ENCODE data around the gene BAZ2B. TPM values are rescaled to one million over a fixed set of nuclear protein-coding genes. Genes with fewer than 3 reads are reported as not detected.

Gene BAZ2B, protein sequence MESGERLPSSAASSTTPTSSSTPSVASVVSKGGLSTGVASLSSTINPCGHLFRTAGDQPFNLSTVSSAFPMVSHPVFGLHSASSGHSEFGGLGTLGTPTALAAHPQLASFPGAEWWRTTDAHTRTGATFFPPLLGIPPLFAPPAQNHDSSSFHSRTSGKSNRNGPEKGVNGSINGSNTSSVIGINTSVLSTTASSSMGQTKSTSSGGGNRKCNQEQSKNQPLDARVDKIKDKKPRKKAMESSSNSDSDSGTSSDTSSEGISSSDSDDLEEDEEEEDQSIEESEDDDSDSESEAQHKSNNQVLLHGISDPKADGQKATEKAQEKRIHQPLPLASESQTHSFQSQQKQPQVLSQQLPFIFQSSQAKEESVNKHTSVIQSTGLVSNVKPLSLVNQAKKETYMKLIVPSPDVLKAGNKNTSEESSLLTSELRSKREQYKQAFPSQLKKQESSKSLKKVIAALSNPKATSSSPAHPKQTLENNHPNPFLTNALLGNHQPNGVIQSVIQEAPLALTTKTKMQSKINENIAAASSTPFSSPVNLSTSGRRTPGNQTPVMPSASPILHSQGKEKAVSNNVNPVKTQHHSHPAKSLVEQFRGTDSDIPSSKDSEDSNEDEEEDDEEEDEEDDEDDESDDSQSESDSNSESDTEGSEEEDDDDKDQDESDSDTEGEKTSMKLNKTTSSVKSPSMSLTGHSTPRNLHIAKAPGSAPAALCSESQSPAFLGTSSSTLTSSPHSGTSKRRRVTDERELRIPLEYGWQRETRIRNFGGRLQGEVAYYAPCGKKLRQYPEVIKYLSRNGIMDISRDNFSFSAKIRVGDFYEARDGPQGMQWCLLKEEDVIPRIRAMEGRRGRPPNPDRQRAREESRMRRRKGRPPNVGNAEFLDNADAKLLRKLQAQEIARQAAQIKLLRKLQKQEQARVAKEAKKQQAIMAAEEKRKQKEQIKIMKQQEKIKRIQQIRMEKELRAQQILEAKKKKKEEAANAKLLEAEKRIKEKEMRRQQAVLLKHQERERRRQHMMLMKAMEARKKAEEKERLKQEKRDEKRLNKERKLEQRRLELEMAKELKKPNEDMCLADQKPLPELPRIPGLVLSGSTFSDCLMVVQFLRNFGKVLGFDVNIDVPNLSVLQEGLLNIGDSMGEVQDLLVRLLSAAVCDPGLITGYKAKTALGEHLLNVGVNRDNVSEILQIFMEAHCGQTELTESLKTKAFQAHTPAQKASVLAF (N-terminal part only)
- polyA plus RNA-seq (2011; rRNA removed) (47.4 and 50.6 TPM in 2 replicates), polyA plus RNA-seq (2017; fragmentation: RNase III; extraction: RNeasy Plus Mini Kit Qiagen cat#74134 plus additional on column Dnase treatment) (18.0 to 23.9 TPM (median 19.6 TPM) in 3 replicates), polyA minus RNA-seq (2011; rRNA and poly(A)+ RNA removed) (111 and 160 TPM in 2 replicates)
- 5.0 and 5.8 TPM in 2 replicates for polyA plus RNA-seq (2012; cell fraction: cytosol; rRNA removed)
- 6.0 and 8.7 TPM in 2 replicates for polyA plus RNA-seq (2012; cell fraction: nucleus; rRNA removed)

DNA sequence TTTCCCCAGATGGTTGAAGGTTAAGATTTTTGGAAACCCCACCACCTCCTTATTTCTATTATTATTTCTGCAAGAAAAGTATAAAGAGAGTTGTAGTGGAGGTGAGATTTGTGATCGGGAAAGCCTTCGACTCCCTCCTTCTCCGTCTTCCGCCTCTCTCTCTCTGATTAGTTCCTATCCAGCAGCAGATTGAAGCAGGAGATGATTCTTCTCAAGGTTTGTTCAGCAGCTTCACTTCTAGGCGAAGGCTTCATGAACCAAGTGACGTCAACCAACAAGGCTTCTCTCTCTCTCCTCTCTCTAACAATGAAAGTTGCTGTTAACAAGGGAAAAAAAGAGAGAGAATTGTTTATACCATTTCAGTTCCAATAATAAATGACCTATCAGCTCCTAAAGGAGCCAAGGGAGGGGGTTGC, at the start of gene BAZ2B:
TSS of gene BAZ2B (minus strand) at position 263 of the 416 bp plus-strand sequence. CDS start 137,829 bp downstream, outside the sequence.
- Histone ChIP-seq H3K4me3 (peak within 1 kb of the TSS; percentile 67), H3K9me3 (no peaks in the 10 kb centered on the region), H3K27ac (peak within 1 kb of the TSS; percentile 96 to 98), H3K4me2 (peak within 1 kb of the TSS; percentile 95), H3K4me1 (peaks cover 48% of the 10 kb centered on the region)
- 1% methylated on average over 6 of the region's 6 CpGs for WGBS (ENCODE audit: missing lambda C conversion rate)
- POLR2A ChIA-PET: interaction anchor here (0.6 to 6.6 kb wide), 6 partner anchors 11 to 119 kb away, joined by 4 to 84 read pairs (median 7); partner anchors contain the start of gene MARCHF7
- CTCF ChIA-PET: interaction anchor here (0.8 to 2.0 kb wide), 4 partner anchors 11 to 100 kb away, joined by 3 to 6 read pairs (median 3); partner anchors contain the start of gene MARCHF7
- ATAC-seq (peak; percentile 66 to 76), DNase-seq (ENCODE audit: low read depth in 1 of 2, low spot score in 1 of 2) (peak; percentile 31 to 79), FAIRE-seq (peak; percentile 90)
- TF ChIP-seq EHF (CRISPR knock-in tag; IDR thresholded peaks at IDR 0.05) (no peak), BCL3 (IDR thresholded peaks at IDR 0.05) (0 out of 3 replicates have a peak, but pooled peaks have one; percentile 25), HOXB13 (CRISPR knock-in tag; IDR thresholded peaks at IDR 0.05; ENCODE audit: low read depth) (no peak), KDM5A (IDR thresholded peaks at IDR 0.05) (no peak)
- TF ChIP-seq, protein P1, sequence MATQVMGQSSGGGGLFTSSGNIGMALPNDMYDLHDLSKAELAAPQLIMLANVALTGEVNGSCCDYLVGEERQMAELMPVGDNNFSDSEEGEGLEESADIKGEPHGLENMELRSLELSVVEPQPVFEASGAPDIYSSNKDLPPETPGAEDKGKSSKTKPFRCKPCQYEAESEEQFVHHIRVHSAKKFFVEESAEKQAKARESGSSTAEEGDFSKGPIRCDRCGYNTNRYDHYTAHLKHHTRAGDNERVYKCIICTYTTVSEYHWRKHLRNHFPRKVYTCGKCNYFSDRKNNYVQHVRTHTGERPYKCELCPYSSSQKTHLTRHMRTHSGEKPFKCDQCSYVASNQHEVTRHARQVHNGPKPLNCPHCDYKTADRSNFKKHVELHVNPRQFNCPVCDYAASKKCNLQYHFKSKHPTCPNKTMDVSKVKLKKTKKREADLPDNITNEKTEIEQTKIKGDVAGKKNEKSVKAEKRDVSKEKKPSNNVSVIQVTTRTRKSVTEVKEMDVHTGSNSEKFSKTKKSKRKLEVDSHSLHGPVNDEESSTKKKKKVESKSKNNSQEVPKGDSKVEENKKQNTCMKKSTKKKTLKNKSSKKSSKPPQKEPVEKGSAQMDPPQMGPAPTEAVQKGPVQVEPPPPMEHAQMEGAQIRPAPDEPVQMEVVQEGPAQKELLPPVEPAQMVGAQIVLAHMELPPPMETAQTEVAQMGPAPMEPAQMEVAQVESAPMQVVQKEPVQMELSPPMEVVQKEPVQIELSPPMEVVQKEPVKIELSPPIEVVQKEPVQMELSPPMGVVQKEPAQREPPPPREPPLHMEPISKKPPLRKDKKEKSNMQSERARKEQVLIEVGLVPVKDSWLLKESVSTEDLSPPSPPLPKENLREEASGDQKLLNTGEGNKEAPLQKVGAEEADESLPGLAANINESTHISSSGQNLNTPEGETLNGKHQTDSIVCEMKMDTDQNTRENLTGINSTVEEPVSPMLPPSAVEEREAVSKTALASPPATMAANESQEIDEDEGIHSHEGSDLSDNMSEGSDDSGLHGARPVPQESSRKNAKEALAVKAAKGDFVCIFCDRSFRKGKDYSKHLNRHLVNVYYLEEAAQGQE (IDR thresholded peaks at IDR 0.05): 0 out of 2 replicates have a peak, but pooled peaks have one; percentile 12

GRCh38 chr2:159661286-159661685, 44.9 kb upstream of the BAZ2B start:
- ATAC-seq: no peak
- TF ChIP-seq KDM1A (IDR thresholded peaks at IDR 0.05; ENCODE audit: low read depth) (no peak), TFCP2L1 (CRISPR knock-in tag; IDR thresholded peaks at IDR 0.05) (no peak), SREBF2 (IDR thresholded peaks at IDR 0.05) (no peak), CEBPB (IDR thresholded peaks at IDR 0.05) (no peak), CBX2 (IDR thresholded peaks at IDR 0.05; ENCODE audit: borderline replicate concordance, low read depth) (no peak), EHF (CRISPR knock-in tag; IDR thresholded peaks at IDR 0.05) (no peak), NR3C1 (IDR thresholded peaks at IDR 0.05) (no peak), RARB (CRISPR knock-in tag; IDR thresholded peaks at IDR 0.05) (no peak), CBX8 (IDR thresholded peaks at IDR 0.05) (no peak), CHD2 (IDR thresholded peaks at IDR 0.05; ENCODE audit: low read length, partially characterized antibody) (no peak), CHD4 (IDR thresholded peaks at IDR 0.05; ENCODE audit: borderline replicate concordance) (no peak), JUNB (IDR thresholded peaks at IDR 0.05) (no peak), NPAS2 (CRISPR knock-in tag; IDR thresholded peaks at IDR 0.05; ENCODE audit: borderline replicate concordance) (no peak), E2F6 (IDR thresholded peaks at IDR 0.05; ENCODE audit: borderline replicate concordance, low read depth) (no peak), ZFP36 (IDR thresholded peaks at IDR 0.05; ENCODE audit: borderline replicate concordance, partially characterized antibody) (no peak), SMC3 (IDR thresholded peaks at IDR 0.05) (no peak), ATOH8 (CRISPR knock-in tag; IDR thresholded peaks at IDR 0.05; ENCODE audit: low read depth) (no peak), FOSB (CRISPR knock-in tag; IDR thresholded peaks at IDR 0.05) (no peak), FOXS1 (CRISPR knock-in tag; IDR thresholded peaks at IDR 0.05) (no peak)
- Histone ChIP-seq H3K4me1 (no peaks in the 10 kb centered on the region), H3K4me3 (no peak overlapping the region), H3K9me3 (no peaks in the 10 kb centered on the region), H3K27ac (no peak overlapping the region), H3K4me2 (no peak overlapping the region)
- FAIRE-seq: no peak
- ChIA-PET POLR2A (no interaction called here), CTCF (interaction anchor here (1.4 kb wide), 1 partner anchor 51 kb away, joined by 3 read pairs; the partner anchor contains the start of gene MARCHF7)
- DNase-seq (ENCODE audit: low read depth in 1 of 2, low spot score in 1 of 2): no peak

Measured in A549 (cell line).